Thoracic aorta (tissue), 2 donors: ENCODE results near the gene KIF26B. TPM values are rescaled to one million over a fixed set of nuclear protein-coding genes. Genes with fewer than 3 reads are reported as not detected.

ENCODE experiments used
- ATAC-seq: fragments of 150-250 bp; one replicate; pipeline ENCODE4 v1.8.0; 2017; ENCODE audit warnings: low read depth; ENCODE audit not compliant: insufficient number of reproducible peaks, low FRiP score
- DNase-seq: peaks from one replicate; pipeline ENCODE4 v3.0.0-alpha.2; 2020; ENCODE audit warnings: low spot score
- H3K27ac ChIP-seq, 2 donors: fragments of 200-600 bp; sonication (generic); 1 replicate in 1 of 2; 2 replicates in 1 of 2; pipeline ENCODE4 v1.5.1; 2016; ENCODE audit warnings: mild to moderate bottlenecking in 2 of 2, moderate library complexity in 2 of 2
- H3K27me3 ChIP-seq: fragments of 200-600 bp; sonication (generic); replicated peaks from 2 replicates; pipeline ENCODE4 v1.6.0; 2016; ENCODE audit warnings: mild to moderate bottlenecking; ENCODE audit not compliant: insufficient read depth
- H3K36me3 ChIP-seq: fragments of 200-600 bp; sonication (generic); one replicate; pipeline ENCODE4 v1.5.1; 2016
- H3K4me1 ChIP-seq, 2 donors: fragments of 200-600 bp; sonication (generic); 1 replicate in 1 of 2; 2 replicates in 1 of 2; pipeline versions ENCODE4 v1.5.1 to v1.6.0; 2016; ENCODE audit warnings: low read depth in 2 of 2, mild to moderate bottlenecking in 1 of 2; ENCODE audit not compliant: control insufficient read depth in 1 of 2
- H3K4me3 ChIP-seq: fragments of 200-600 bp; sonication (generic); 2 replicates; pipeline ENCODE4 v1.5.1; 2016; ENCODE audit warnings: mild to moderate bottlenecking
- H3K9me3 ChIP-seq: fragments of 200-600 bp; sonication (generic); 2 replicates; pipeline ENCODE4 v1.5.1; 2016
- total RNA-seq, 2 donors: library from RNA; depleted of rRNA; stranded (reverse); fragments of >200 nt; gene quantifications; one replicate each; pipeline versions ENCODE4 v1.1.0 to v1.2.3, GENCODE V29; 2016
- TF ChIP-seq, protein P1 (sequence below): fragments of 200-600 bp; sonication (generic); IDR thresholded peaks from one replicate; pipeline ENCODE4 v1.5.1; 2019; ENCODE audit warnings: antibody characterized with exemption

Gene KIF26B
- total RNA-seq, 2 donors from 2014 or later, result 0.14 to 0.41 TPM

DNA sequence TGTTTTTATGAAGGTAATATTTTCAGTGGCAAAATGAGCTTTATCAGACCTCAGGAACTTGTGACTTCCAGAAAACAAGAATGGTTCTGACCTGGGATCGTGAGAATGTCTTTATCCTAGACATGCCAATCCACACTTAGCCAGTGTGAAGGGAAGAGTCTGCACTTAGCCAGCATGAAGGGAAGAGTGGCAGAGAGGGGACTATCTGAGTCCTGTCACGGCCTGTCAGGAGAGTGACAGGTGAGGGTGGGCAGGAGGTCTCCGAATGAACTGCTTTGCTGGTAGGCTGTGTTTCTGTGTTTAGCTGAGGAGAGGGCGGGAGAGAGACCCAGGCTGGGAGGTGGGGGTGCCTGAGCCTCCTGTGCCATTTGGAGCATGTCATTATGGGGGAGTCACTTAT lies 173.1 kb downstream of the KIF26B start:
- ATAC-seq (no peak), DNase-seq (no peak)
- Histone ChIP-seq H3K9me3 (no peaks in the 10 kb centered on the region), H3K4me3 (no peak overlapping the region), H3K27ac (no peak overlapping the region), H3K4me1 (no peaks in the 10 kb centered on the region), H3K36me3 (no peaks in the 10 kb centered on the region), H3K27me3 (no peaks in the 10 kb centered on the region)
- TF ChIP-seq, protein P1, sequence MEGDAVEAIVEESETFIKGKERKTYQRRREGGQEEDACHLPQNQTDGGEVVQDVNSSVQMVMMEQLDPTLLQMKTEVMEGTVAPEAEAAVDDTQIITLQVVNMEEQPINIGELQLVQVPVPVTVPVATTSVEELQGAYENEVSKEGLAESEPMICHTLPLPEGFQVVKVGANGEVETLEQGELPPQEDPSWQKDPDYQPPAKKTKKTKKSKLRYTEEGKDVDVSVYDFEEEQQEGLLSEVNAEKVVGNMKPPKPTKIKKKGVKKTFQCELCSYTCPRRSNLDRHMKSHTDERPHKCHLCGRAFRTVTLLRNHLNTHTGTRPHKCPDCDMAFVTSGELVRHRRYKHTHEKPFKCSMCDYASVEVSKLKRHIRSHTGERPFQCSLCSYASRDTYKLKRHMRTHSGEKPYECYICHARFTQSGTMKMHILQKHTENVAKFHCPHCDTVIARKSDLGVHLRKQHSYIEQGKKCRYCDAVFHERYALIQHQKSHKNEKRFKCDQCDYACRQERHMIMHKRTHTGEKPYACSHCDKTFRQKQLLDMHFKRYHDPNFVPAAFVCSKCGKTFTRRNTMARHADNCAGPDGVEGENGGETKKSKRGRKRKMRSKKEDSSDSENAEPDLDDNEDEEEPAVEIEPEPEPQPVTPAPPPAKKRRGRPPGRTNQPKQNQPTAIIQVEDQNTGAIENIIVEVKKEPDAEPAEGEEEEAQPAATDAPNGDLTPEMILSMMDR, result no peak

DNA sequence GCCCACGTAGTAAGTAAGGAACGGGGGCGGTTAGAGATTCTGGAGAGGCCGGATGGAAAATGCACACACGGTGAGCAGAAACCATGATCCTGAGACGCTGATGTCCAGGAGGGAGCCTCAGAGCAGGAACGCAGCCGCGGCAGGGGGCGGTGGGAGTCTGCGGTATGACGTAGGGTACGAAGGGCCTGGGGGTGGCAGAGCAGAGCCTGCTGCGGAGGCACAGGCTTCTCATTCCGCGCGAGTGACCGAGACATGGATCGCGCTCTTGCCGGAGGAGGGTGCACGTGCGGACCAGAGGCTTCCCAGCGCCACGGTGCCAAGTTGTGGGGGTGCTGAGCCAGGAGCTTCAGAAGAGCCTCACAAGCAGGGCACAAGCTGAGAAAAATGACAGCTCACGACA lies 176.2 kb downstream of the KIF26B start:
- H3K4me3 ChIP-seq, result no peak overlapping the region
- ATAC-seq, result no peak

DNA sequence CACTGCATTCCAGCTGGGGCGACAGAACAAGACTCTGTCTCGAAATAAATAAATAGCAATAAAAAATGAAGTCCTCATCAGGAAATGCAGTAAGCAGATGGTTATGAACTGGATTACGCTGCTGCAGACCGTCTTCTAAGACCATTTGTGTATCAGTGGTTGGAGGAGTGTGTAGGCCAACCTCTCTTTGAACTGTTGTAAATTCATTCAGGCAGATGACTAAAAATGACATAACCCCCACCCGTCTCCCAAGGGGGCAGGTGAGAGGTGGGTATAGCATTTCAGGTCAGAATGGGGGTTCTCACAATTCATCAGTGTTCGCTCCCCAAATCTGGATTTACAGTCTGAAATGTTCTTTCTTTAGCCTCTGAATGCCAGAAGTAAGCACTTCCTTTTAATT lies 177.3 kb downstream of the KIF26B start:
- Histone ChIP-seq H3K27ac (no peak overlapping the region), H3K27me3 (no peaks in the 10 kb centered on the region), H3K9me3 (no peaks in the 10 kb centered on the region), H3K4me3 (no peak overlapping the region), H3K4me1 (no peaks in the 10 kb centered on the region), H3K36me3 (no peaks in the 10 kb centered on the region)
- TF ChIP-seq, protein P1, result no peak
- no peak for ATAC-seq
- no peak for DNase-seq

More for the DNA sequence above, 176.2 kb downstream of the KIF26B start:
- Histone ChIP-seq H3K4me1 (no peaks in the 10 kb centered on the region), H3K27me3 (no peaks in the 10 kb centered on the region), H3K36me3 (no peaks in the 10 kb centered on the region), H3K9me3 (no peaks in the 10 kb centered on the region), H3K27ac (no peak overlapping the region)
- TF ChIP-seq, protein P1, result no peak
- no peak for DNase-seq

DNA sequence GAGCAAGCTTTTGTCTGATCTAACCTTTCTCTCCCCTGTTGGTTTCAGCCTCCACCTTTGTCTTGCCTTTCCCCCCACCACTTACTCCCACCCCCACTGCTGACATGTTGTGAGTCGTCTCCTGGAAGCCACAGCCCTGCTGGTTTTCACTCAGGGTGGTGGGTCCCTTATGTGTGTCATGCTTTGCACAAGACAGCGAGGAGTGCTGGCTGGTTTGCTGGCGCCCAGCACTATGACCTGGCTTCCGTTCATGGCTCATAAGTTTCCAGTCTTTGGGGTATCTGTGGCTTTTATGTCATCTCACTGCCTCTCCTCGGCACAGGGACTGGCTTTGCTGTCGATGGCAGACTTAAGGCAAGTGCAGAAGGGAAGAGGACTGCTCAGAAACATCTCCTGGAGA lies 177.7 kb downstream of the KIF26B start:
- no peaks in the 10 kb centered on the region for H3K9me3 ChIP-seq
- TF ChIP-seq, protein P1, result no peak
- H3K4me1 ChIP-seq, result no peaks in the 10 kb centered on the region
- no peak overlapping the region for H3K4me3 ChIP-seq
- DNase-seq (no peak), ATAC-seq (no peak)
- no peaks in the 10 kb centered on the region for H3K36me3 ChIP-seq
- no peak overlapping the region for H3K27ac ChIP-seq
- H3K27me3 ChIP-seq, result no peaks in the 10 kb centered on the region

DNA sequence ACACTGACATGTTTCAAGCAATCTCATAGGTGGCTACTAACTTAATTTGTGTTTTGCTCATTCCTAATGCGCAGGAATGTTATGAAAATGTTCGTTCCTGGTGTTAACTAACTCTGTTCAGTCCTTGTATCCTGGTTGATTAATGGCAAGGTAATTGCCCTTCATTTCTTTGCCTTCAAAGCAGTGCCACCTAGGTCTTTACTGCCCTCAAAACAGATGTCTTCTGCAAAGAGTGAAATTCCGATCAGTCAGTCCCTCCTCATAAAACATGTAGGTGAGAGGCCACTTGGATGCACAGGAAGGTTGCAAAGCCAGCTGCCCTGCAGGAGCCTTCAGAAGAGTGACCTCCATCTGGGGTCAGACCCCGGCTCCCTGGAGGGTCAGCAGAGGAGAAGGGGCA lies 179.4 kb downstream of the KIF26B start:
- DNase-seq (no peak), ATAC-seq (no peak)
- H3K27ac ChIP-seq, result no peak overlapping the region
- no peak overlapping the region for H3K4me3 ChIP-seq
- TF ChIP-seq, protein P1, result no peak
- no peaks in the 10 kb centered on the region for H3K27me3 ChIP-seq
- H3K9me3 ChIP-seq, result no peaks in the 10 kb centered on the region
- no peaks in the 10 kb centered on the region for H3K36me3 ChIP-seq
- H3K4me1 ChIP-seq, result no peaks in the 10 kb centered on the region
